Measurements from ENCODE around the gene SPTAN1.
"Not testable (repeated sequence)": the region's sequence is repeated elsewhere in the genome, so short reads cannot be mapped to it uniquely, and the experiment has no call there.

Gene SPTAN1

GRCh38 chr9:128666481-128666941 is 114.1 kb downstream of the SPTAN1 start:
- DNase-seq (ENCODE audit: low spot score) = not testable (repeated sequence)

- DNase-seq (ENCODE audit: low spot score) = no peak
These were observed 117.4 kb downstream of the SPTAN1 start for GRCh38 chr9:128669786-128670185.

- no peak for DNase-seq (ENCODE audit: low spot score)
These were observed 123.0 kb downstream of the SPTAN1 start for GRCh38 chr9:128675382-128675781.

- DNase-seq (ENCODE audit: low spot score) = no peak
These were observed 125.4 kb downstream of the SPTAN1 start for GRCh38 chr9:128677794-128678193.
